ENCODE data around the gene RPL37A. TPM values are rescaled to one million over a fixed set of nuclear protein-coding genes. Genes with fewer than 3 reads are reported as not detected.

The RPL37A gene
- polyA plus RNA-seq, 1 donor = 1,889 TPM

- no peak for DNase-seq
Measured at GRCh38 chr2:216541505-216541904, 42.9 kb downstream of the RPL37A start.

- no peak for DNase-seq
Measured at GRCh38 chr2:216545359-216545758, 46.7 kb downstream of the RPL37A start.

GRCh38 chr2:216546241-216546640 is 47.6 kb downstream of the RPL37A start:
- no peak for DNase-seq

GRCh38 chr2:216546641-216547403 is 48.2 kb downstream of the RPL37A start:
- no peak for DNase-seq

- no peak for DNase-seq
Measured at GRCh38 chr2:216548901-216549331, 50.3 kb downstream of the RPL37A start.

DNA sequence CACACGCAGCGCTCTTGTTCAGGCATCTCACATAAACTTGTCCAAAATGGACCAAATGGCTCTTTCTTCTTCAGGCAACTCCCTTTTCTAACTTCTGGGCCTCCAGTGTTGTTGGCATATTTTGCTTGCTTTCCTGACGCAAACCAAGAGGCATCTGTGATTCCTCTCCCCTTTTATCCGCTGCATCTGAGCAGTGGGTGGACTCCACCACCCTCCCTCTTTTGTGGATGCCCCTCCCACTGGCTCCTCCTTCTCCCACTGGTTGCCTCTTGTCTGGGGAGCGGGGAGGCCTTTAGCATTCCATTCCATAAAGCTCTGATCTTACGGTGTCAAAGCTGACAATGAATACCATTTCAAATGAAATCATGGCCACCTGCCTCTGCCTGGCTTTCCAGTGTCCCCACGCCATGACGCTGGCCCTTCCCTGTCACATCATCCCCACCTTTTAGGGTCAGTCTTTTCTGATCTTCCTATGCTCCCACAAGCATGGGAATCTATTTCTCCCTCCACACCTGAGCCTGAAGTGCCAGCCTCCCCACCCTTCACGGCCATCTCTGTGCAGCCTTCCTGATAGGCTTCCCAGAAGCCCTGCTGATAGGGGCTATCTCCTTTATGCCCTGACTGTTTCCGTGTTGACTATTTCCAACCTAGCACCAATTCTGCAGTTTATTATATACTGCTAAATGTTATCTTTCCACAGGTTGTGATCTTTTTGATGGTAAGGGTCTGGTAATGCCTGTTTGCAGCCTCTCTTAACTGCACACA is 51.5 kb downstream of the RPL37A start:
- no peak for DNase-seq

DNA sequence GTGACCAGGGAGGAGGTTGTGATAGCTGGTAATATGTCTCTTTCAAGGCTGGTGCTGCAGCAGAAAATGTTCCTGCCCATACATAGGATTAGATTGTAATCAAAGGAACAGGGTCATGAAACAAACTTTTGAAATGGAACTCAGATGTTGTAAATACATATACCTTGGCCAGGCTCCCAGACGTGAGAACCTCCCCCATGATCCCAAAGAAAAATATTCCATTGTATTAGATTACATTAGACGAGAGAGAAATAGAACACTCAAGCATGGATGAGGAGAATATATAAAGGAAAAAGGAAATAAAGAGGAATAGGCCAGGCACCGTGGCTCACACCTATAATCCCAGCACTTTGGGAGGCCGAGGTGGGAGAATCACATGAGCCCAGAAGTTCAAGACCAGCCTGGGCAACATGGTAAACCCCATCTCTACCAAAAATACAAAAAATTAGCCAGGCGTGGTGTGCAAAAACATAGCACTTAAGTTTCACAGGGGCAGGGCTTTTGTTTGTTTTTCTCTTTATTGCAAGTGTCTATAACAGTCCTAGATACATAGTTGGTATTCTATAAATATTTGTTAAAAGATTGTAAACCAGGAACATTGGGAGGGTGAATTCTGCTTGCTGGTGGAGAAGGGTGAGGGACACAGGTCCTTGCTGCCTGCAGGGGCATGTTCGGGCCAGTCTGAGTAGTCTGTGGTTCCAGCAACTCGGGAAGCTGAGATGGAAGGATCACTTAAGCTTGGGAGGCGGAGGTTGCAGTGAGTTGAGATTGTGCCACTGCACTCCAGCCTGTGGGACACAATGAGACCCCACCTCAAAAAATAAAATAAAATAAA is 52.8 kb downstream of the RPL37A start:
- DNase-seq = no peak

GRCh38 chr2:216553093-216553478 is 54.4 kb downstream of the RPL37A start:
- DNase-seq = no peak

Other genes with a start within 250 kb of the RPL37A start
- 0.08 TPM for gene MARCHF4, start 126.4 kb upstream of the RPL37A start, polyA plus RNA-seq (ENCODE audit: insufficient read length)
- gene SMARCAL1, start 86.4 kb upstream of the RPL37A start, polyA plus RNA-seq (ENCODE audit: insufficient read length) = 30.3 TPM
- 169 TPM for gene IGFBP2, start 134.6 kb downstream of the RPL37A start, polyA plus RNA-seq (ENCODE audit: insufficient read length)
- gene IGFBP5, start 196.7 kb downstream of the RPL37A start, polyA plus RNA-seq (ENCODE audit: insufficient read length) = 251 TPM

All from left kidney (tissue), 2 donors.